Amygdala (tissue), 56 donors: ENCODE measurements around the gene RNF13.
"Not testable (repeated sequence)": the region's sequence is repeated elsewhere in the genome, so short reads cannot be mapped to it uniquely, and the experiment has no call there.

Experiments
- DNase-seq, 56 donors: peaks; one replicate each; lab custom pipeline; 2025; lab: John Stamatoyannopoulos, UW

The RNF13 gene

GRCh38 chr3:149977386-149977785, 164.4 kb downstream of the RNF13 start:
- DNase-seq = no peak

- not testable (repeated sequence) for DNase-seq
Observed at GRCh38 chr3:149981979-149982378, 169.0 kb downstream of the RNF13 start.

GRCh38 chr3:149983053-149983452, 170.0 kb downstream of the RNF13 start:
- DNase-seq = not testable (repeated sequence)

- DNase-seq = no peak
Observed at GRCh38 chr3:149983628-149984027, 170.6 kb downstream of the RNF13 start.

GRCh38 chr3:149989307-149989706, 176.3 kb downstream of the RNF13 start:
- no peak for DNase-seq

- no peak for DNase-seq
Observed at GRCh38 chr3:149990423-149990948, 177.5 kb downstream of the RNF13 start.

GRCh38 chr3:149992416-149993058, 179.5 kb downstream of the RNF13 start:
- DNase-seq = no peak

- DNase-seq = no peak
Observed at GRCh38 chr3:149998946-149999345, 185.9 kb downstream of the RNF13 start.

GRCh38 chr3:149999421-149999820, 186.4 kb downstream of the RNF13 start:
- no peak for DNase-seq

- DNase-seq = no peak
Observed at GRCh38 chr3:150000641-150001040, 187.6 kb downstream of the RNF13 start.

GRCh38 chr3:150005243-150006112, 192.5 kb downstream of the RNF13 start:
- no peak for DNase-seq

- no peak for DNase-seq
Observed at GRCh38 chr3:150006794-150007193, 193.8 kb downstream of the RNF13 start.
